ENCODE measurements around the gene SH3GLB1. TPM values are rescaled to one million over a fixed set of nuclear protein-coding genes. Genes with fewer than 3 reads are reported as not detected.

The SH3GLB1 gene
- total and polyA plus RNA-seq, 2 of the 8 experiments (the other 6 are each of a cell fraction or from before 2014, with no cell fraction given), result 7.7 to 43.1 TPM

- H2AFZ ChIP-seq (ENCODE audit: low read length), result no peak overlapping the region
- CTCF ChIA-PET (ENCODE audit: partially characterized antibody), result interaction anchor here (0.7 to 5.6 kb wide), 21 partner anchors 11 to 436 kb away, joined by 3 to 45 read pairs (median 3); partner anchors contain the start of gene SH3GLB1
- DNase-seq (ENCODE audit: low read depth in 1 of 2, low spot score in 2 of 2), result no peak
Measured at GRCh38 chr1:86753700-86754099, 49.3 kb downstream of the SH3GLB1 start.

More at GRCh38 chr1:86753700-86754099, 49.3 kb downstream of the SH3GLB1 start:
- no peak overlapping the region for H2BK120ac ChIP-seq (replicated peaks; ENCODE audit: low read depth, low read length)
- no peak overlapping the region for H3K4me2 ChIP-seq (ENCODE audit: insufficient read depth in 1 of 2, low read depth in 2 of 2, low read length in 2 of 2)
- H3K4me3 ChIP-seq (ENCODE audit: extremely low read depth in 1 of 4, insufficient read depth in 2 of 4, low read depth in 3 of 4, low read length in 4 of 4), result no peak overlapping the region
- no peak overlapping the region for H4K5ac ChIP-seq (ENCODE audit: insufficient read length, low read depth, low read length)
- FAIRE-seq, result no peak
- no peak for TF ChIP-seq RFX5 (IDR thresholded peaks at IDR 0.05; ENCODE audit: borderline replicate concordance, low read depth, low read length)
- no peak for TF ChIP-seq MAX (IDR thresholded peaks at IDR 0.05)
- peak in 2 of 3 experiments; percentile 29 to 36; a peak in 2 of 4 replicates for TF ChIP-seq CTCF (IDR thresholded peaks at IDR 0.05; ENCODE audit: control extremely low read depth in 1 of 3, insufficient read depth in 1 of 3, low read depth in 1 of 3, low read length in 3 of 3)
- TF ChIP-seq RAD21 (IDR thresholded peaks at IDR 0.05 in 1 of 2, conservative IDR thresholded peaks at IDR 0.05 in 1 of 2; ENCODE audit: low read depth in 2 of 2, low read length in 2 of 2), result peak; percentile 50 to 64
- H2BK12ac ChIP-seq (ENCODE audit: low read depth, low read length), result no peak overlapping the region
- H3K14ac ChIP-seq (ENCODE audit: insufficient read length), result no peak overlapping the region
- no peak overlapping the region for H4K8ac ChIP-seq (ENCODE audit: extremely low read depth, insufficient read depth, low read length)
- H3K27me3 ChIP-seq (replicated peaks in 1 of 4; ENCODE audit: control insufficient read depth in 3 of 4, extremely low read depth in 1 of 4, insufficient read depth in 3 of 4, low read length in 3 of 4), result no peaks in the 10 kb centered on the region
- peaks cover 0 to 3% (median 0%) of the 10 kb centered on the region in 4 experiments; a peak in 2 of 7 replicates for H3K4me1 ChIP-seq (replicated peaks in 1 of 4; ENCODE audit: control insufficient read depth in 3 of 4, insufficient read depth in 4 of 4, low read length in 3 of 4)
- no peak overlapping the region for H4K91ac ChIP-seq (replicated peaks; ENCODE audit: insufficient read length, low read length)
- H2BK15ac ChIP-seq (ENCODE audit: low read length), result no peak overlapping the region
- no peak overlapping the region for H3K18ac ChIP-seq (ENCODE audit: extremely low read depth, low read length)
- no peaks in the 10 kb centered on the region for H4K20me1 ChIP-seq (replicated peaks in 1 of 2; ENCODE audit: control insufficient read depth in 1 of 2, insufficient read depth in 2 of 2, low read length in 2 of 2)
- no peaks in the 10 kb centered on the region for H3K79me2 ChIP-seq (ENCODE audit: control insufficient read depth in 1 of 2, insufficient read depth in 2 of 2, low read length in 2 of 2)
- H3K9ac ChIP-seq (replicated peaks in 1 of 4; ENCODE audit: extremely low read depth in 1 of 4, low read depth in 3 of 4, low read length in 3 of 4), result no peak overlapping the region
- H3K27ac ChIP-seq (ENCODE audit: low read depth, low read length), result no peak overlapping the region
- no peak overlapping the region for H3K56ac ChIP-seq (replicated peaks; ENCODE audit: insufficient read length, low read depth, low read length)
- no peaks in the 10 kb centered on the region; the same call in 1 of the 2 replicates for H3K23me2 ChIP-seq (ENCODE audit: low read depth, low read length)
- no peak overlapping the region for H3K4ac ChIP-seq (replicated peaks; ENCODE audit: insufficient read length, low read depth, low read length)
- no peak overlapping the region for H3K23ac ChIP-seq (ENCODE audit: insufficient read length)
- no peak overlapping the region for H2BK5ac ChIP-seq (ENCODE audit: low read depth, low read length)
- no peak overlapping the region for H2BK20ac ChIP-seq (ENCODE audit: low read length)
- no peaks in the 10 kb centered on the region; the same call in 1 of the 2 replicates for H3K79me1 ChIP-seq (ENCODE audit: low read depth, low read length)
- H3K9me3 ChIP-seq (ENCODE audit: insufficient read depth in 2 of 2, low read depth in 1 of 2, low read length in 1 of 2), result no peaks in the 10 kb centered on the region
- H2AK5ac ChIP-seq (ENCODE audit: low read depth, low read length), result no peak overlapping the region
- no peaks in the 10 kb centered on the region for H3K36me3 ChIP-seq (ENCODE audit: control insufficient read depth in 2 of 4, insufficient read depth in 4 of 4, low read length in 3 of 4)
- POLR2A ChIA-PET (ENCODE audit: partially characterized antibody), result interaction anchor here (1.1 kb wide), 1 partner anchor 49 kb away, joined by 3 read pairs; the partner anchor contains the start of gene SH3GLB1
